Inflammatory macrophage treated with lipopolysaccharide for 4 hours (primary cell): ENCODE data around the gene MX2.
"Not testable (repeated sequence)": the region's sequence is repeated elsewhere in the genome, so short reads cannot be mapped to it uniquely, and the experiment has no call there.

Source experiments
- DNase-seq: peaks from one replicate; pipeline ENCODE4 v3.0.0-alpha.2; 2020

MX2 gene

GRCh38 chr21:41361786-41362604, at the start of gene MX2:
Gene MX2 (plus strand): TSS chr21:41362027. CDS start chr21:41376907, 14,880 bp downstream.
- DNase-seq: peak; percentile 96

- not testable (repeated sequence) for DNase-seq
These were observed 48.3 kb upstream of the MX2 start for GRCh38 chr21:41313285-41314164.

GRCh38 chr21:41315726-41316125, 46.1 kb upstream of the MX2 start:
- DNase-seq: no peak

- DNase-seq: no peak
These were observed 45.4 kb upstream of the MX2 start, which contains the start of gene FAM3B for GRCh38 chr21:41316200-41317062. Gene FAM3B (plus strand): TSS chr21:41316801. CDS start chr21:41316880, 79 bp downstream.

GRCh38 chr21:41317063-41317392, 44.8 kb upstream of the MX2 start:
- no peak for DNase-seq

- DNase-seq: no peak
These were observed 44.4 kb upstream of the MX2 start for GRCh38 chr21:41317458-41317857.

- DNase-seq: no peak
These were observed 43.6 kb upstream of the MX2 start for GRCh38 chr21:41318218-41318617.

- no peak for DNase-seq
These were observed 42.6 kb upstream of the MX2 start for GRCh38 chr21:41319273-41319672.

- DNase-seq: no peak
These were observed 40.5 kb upstream of the MX2 start for GRCh38 chr21:41321211-41321907.

- DNase-seq: no peak
These were observed 39.8 kb upstream of the MX2 start for GRCh38 chr21:41321908-41322495.

GRCh38 chr21:41322496-41323382, 39.1 kb upstream of the MX2 start:
- no peak for DNase-seq

- DNase-seq: no peak
These were observed 36.5 kb upstream of the MX2 start for GRCh38 chr21:41325138-41325912.

- no peak for DNase-seq
These were observed 35.3 kb upstream of the MX2 start for GRCh38 chr21:41326414-41327080.

- DNase-seq: no peak
These were observed 34.1 kb upstream of the MX2 start for GRCh38 chr21:41327753-41328152.

GRCh38 chr21:41328660-41329607, 32.9 kb upstream of the MX2 start:
- no peak for DNase-seq

- DNase-seq: no peak
These were observed 28.1 kb upstream of the MX2 start for GRCh38 chr21:41333752-41334151.

GRCh38 chr21:41337515-41337914, 24.3 kb upstream of the MX2 start:
- DNase-seq: no peak

- DNase-seq: no peak
These were observed 23.4 kb upstream of the MX2 start for GRCh38 chr21:41338455-41338854.
